Activated CD8-positive, alpha-beta memory T cell treated with anti-CD3 and anti-CD28 coated beads, Interleukin-2, amount 50 U/mL, for 4 hours (primary cell): ENCODE results near the gene RRP12.

Experiments used
- DNase-seq: peaks from one replicate; pipeline ENCODE4 v3.0.0-alpha.2; 2020

The RRP12 gene

DNA sequence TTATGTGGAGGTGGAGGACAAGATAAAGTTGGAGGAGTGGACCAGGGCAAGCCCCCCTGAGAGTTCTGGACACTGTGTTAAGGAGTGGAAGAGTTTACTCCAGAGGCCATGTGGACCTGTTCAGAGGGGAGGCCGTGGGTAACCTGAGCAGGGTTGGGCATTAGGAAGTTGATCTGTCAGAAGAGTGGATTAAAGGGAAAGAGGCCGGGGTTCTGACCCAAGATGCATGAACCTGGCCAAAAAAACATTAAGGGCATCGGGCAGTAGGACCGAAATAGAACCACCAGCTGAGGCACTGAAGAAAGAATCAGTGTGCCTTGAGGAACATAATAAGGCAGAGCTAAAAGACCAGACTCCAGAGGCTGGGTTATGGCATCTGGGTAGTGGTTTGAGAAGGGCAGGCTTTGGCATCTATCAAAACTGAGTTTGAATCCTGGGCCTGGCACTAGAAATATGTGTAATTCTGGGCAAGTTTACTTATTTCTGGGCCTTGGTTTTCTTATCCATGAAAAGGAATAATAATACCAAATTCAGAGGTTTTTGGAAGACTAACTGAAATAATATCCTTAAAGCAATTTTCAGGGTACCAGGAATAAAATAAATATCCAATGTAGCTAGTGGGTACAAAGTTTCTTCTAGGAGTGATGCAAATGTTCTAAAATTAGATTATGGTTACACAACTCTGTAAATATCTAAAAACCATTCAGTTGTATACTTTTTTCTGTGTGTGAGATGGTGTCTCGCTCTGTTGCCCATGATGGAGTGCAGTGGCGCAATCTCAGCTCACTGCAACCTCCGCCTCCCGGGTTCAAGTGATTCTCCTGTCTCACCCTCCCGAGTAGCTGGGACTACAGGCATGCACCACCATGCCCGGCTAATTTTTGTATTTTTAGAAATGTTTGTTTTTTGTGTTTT, 93.0 kb downstream of the RRP12 start:
- DNase-seq, result no peak

DNA sequence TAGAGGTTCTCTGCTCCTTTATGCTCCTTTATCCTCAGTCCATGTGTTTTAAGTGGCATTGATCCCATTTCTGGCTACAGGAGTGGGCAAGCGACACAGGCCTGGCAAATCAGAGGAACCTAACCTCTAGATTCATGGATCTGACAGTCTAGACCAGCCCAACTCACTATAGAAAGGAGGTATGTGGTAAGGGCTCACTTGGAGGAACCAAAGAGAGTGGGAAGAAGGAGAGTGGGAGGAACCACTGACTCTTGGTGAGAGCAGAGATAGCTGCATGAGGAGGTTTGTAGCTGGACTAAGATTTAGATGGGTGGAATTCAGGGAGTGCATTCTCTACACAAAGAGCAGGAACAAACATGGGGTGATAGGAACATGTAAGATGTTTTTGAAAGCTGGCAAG, 93.7 kb downstream of the RRP12 start:
- DNase-seq, result no peak
